GM21515 (cell line): Measurements from ENCODE around the gene CABLES1.

Experiments used
- ATAC-seq: cut with Tn5 transposase; IDR thresholded peaks from one replicate; pipeline ENCODE4 v1.9.1; 2021; ENCODE audit not compliant: unreplicated experiment

The CABLES1 gene

DNA sequence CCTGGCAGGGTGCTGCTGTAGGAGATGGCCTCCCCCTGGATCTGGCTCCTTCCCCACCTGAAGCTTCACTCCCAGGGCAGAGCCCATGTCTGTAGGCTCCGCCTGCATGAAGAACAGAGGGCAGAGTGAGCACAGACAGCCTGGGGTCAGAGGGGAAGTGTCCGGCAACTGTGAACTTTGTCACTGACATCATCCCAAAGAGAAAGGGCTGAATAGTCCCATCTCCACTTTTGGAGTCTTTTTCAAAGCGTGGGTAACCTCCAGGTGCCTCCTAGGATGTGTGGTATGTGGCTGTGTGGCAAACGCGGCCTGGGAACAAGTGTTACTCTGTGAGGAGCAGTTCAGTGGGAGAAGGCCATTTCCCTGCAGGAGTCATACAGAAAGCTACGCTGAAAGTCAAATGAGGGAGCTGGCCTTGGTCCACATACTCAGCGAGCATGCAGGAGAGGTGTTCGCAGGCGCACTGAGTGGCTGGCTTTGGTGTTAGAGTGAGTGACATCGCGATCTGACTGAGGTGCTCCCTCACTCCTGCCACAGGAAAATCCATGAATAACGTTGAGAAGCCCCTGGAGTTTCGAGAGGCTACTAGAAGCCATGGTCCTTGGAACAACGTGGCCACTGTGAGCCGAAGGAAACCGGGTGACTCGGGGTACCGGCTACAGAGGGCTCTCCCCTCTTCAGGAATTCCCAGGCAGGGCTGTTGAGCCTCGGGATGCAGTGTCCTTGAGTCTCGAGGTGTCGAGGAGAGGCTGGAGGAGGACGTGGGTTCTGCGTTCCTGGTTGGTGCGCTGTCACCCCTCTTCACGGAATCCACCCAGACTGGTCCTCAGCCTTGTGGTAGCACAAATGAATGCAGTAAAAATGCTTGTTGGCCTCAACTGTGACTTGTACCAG lies 54.7 kb downstream of the CABLES1 start:
- ATAC-seq: no peak

DNA sequence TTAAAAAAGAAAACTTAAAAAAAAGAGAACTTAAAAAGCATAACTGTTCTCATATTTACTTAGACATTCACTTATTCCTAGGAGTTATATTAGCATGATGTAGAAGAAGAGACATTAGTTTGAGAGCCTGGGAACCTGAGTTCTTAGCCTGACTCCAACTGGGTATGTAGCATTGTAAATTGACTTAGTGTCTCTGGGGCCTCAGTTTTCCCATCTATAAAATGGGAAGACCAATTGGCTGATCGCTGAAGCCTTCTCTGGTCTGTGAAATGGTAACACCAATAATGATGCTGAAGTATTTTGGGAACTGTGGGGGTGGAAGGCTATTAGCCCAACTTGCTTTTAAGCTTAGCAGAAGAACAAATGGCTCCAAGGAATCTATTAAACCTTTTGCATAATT lies 55.9 kb downstream of the CABLES1 start:
- no peak for ATAC-seq

DNA sequence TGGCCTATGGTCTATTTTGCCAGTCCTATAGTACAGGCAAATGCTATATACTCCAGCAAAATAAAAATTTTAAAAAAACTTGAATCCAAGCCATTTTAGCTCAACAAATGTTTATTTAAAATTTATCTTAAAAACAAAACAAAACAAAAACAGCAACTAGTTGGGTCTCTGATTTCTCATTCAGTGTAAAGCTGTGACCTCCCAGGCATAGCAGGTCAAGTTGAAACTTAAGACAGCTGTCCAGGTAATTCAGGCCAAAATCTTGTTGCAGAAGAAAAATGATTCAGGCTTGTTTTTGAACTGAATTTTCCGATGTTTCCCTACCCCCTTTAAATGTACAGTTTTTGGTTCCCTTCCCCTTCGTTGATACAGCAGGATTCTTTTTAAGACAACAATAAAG lies 58.5 kb downstream of the CABLES1 start:
- ATAC-seq: no peak

DNA sequence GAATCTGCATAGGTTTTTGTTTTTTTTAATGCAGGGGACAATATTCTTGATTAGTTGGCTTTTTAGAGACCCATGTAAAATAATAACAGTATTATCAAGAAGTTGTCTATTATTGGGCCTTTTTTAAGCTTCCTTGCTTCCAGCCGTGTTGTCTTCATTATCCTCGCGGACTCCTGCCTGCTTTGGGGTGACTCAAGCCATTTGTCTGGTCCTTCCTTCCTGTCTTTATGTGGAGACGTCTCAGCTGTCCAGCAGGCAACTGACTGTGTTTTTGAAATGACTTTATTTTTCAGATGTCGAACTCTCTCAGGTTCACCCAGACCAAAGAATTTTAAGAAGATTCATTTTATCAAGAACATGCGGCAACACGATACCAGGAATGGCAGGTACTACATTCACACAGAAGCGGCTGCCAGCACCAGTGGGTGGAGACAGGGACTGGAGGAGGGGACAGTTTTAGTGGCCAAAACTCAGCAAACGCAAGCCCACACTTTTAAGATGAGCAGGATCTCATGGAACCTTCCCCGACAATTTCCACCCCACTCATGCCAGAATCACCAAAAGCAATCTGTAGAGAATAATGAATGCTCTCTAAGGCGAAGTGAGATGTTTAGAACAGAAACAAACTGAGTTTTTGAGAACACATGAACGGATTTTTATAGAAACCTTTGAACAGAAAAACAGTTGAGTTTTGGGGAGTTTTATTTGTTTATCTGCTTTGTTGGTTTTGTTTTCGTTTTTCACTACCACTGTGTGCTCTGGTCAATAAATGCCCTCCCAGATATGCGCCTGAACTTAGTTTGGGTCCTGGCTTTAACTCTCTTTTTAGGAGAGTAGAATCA lies 59.1 kb downstream of the CABLES1 start:
- ATAC-seq: no peak

DNA sequence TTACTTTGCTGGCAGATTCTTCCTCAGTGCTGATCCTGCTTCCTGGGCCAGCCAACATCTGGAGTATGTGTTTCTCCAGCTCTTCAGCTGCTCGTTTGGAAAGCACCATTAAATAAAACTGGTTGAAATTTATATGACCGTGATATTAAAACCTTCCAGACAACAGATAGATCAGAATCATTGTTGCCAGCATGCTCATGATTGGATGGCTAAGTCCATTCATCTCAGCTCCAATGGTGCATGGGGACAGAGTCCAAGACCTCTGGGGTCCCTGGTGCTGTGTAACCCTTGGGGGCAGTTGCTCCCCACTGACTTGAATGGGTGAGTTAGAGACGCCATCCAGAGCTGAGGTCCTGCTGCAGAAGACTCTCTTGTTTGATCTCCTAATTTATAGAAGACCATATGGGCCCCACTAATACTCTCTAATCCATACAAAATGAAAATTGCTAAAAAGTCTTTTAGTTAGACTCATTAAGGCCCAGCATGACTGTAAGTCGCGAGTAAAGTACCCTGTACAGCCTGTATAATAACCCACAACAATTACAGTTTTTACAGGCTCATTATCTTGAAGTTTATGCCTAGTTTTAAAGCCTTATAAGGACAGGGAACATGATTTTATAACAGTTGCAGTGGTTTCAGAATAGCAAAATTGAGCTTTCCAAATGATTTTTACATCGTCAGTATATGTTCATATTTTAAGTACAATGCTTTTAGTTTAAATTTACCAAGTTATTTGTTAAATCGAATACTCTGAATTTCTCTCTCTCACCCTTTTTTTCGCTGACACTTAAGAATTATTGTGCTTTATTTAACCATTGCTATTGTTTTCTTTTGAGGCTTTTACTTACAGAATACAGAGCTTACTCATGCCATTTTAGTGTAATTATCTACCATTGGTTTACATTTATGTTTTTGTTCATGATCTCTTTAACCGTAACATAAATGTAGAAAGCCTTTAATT lies 60.0 kb downstream of the CABLES1 start:
- no peak for ATAC-seq

DNA sequence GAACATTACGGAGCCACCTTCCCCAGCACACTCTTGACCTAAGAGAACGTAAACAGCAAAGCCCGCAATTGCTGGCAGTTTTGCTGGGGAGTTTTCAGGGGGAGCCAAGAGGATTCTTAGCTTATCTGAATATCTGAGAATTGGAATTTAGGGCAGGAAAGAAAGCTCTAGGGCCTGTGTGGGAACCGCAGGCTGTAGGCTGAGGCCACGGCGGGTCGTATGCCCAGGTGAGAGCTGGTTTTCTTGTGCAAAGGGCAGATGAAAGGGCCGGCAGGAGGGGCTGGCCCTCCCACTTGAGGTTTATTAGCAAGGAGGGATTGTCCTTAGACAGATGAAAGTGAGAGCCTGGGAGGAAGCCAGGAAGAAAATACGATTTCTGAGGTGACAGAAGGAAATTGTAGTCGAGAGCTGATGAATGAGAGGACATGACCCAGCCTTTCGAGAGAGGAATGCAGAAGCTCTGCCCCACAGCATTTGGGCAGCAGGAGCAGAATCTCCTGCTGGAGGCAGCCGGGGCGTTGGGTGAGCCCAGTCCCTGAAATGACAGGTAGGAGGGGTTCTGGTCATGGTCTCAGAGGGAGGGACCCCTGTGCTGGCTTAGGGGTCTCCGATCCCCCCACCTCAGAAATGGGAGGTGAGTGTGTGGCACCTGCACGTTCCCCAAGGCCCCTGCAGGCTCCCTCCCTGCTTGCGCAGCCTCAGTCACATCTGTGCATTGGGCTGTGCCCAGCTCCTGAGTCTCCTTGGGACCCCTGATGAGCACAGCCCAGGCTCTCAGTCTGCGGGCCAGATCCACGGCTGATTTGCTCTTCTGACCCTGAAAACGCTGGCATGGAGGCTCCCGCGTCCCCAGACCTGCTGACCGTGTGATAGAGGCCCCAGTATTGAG lies 61.1 kb downstream of the CABLES1 start:
- ATAC-seq: no peak

DNA sequence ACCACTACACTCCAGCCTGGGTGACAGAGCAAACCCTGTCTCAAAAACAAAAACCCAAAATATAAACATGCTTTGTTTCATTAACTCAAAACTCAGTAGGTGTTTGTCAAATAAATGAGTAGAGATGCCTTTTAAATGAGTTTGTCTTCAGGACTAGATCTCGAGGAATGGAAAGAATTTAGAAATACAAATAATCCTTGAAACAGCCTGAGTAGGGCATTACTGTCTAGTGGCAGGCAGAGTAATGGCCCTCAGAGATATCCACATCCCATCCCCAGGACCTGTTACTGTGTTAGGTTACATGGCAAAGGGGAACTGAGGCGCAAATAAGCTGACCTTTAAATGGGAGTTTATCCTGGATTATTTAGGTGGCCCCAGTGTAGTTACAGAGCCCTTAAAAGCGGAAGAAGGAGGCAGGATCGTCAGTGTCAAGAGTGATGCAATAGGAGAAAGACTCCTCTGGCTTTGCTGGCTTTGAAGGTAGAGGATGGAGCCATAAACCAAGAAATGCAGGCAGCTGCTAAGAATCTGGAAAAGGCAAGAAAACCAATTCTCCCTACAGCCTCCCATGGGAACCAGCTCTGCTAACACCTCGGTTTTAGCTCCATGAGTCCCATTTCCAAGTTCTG lies 63.0 kb downstream of the CABLES1 start:
- no peak for ATAC-seq

DNA sequence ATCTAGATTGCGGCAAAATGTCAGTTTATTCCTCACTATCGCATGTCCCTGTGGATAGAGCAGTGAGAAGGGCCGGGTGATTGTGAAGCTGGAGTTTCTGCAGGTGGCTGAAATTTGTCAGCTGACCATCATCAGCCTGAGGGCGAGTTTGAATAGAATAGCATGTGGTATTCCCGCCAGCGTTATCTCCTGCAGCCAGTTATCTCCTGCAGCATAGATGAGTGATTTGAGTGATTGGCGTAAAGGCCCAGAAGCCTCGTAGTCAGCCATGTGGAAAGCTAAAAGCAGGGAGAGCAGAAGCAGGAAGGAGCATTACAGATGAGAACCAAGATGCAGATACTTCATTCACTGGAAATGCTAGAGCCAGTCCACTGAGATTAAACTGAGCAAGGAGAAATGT lies 65.5 kb downstream of the CABLES1 start:
- no peak for ATAC-seq

DNA sequence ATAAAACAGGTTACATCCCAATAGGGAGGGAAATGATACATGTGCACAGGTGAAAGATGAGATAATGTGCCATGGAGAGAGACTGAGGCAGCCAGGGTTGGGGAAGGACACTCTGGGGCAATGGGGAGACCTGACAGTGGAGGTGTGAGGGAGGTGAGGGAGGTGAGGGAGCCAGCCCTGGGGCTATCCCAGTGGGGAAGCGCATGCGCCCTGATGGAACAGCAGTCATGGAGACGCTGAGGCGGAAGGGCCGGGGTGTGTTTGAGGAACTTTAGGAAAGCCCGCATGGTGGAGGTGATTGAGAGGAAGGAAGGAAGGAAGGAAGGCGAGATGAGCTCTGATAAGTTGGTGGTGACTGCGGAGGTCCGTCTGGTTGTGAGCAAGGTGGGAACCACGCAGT lies 66.5 kb downstream of the CABLES1 start:
- ATAC-seq: no peak

DNA sequence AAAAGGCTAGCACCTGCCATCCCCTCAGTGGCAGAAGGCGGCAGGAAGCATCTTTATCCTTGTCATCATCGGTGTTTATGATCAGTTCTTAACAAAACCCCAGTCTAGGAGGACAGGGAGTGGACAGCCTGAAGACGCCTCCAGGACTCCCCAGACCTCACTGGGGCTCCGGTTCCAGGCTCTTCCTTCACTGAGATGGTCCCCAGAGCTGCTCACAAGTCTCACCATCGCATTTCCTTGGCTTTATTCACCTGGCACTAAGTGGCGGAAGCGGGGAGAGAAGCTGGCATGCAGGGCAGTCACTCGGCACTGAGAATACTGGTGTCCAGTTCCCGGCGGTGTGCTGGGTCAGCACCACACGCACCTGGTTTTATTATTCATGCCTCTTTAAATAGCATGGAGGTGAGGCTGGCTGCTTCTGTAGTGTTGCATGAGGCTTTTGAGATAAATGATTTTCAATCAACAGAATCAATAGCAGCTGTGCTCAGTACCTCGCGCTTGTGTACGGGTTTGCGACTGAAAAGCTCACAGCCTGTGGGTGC lies 68.7 kb downstream of the CABLES1 start:
- no peak for ATAC-seq

DNA sequence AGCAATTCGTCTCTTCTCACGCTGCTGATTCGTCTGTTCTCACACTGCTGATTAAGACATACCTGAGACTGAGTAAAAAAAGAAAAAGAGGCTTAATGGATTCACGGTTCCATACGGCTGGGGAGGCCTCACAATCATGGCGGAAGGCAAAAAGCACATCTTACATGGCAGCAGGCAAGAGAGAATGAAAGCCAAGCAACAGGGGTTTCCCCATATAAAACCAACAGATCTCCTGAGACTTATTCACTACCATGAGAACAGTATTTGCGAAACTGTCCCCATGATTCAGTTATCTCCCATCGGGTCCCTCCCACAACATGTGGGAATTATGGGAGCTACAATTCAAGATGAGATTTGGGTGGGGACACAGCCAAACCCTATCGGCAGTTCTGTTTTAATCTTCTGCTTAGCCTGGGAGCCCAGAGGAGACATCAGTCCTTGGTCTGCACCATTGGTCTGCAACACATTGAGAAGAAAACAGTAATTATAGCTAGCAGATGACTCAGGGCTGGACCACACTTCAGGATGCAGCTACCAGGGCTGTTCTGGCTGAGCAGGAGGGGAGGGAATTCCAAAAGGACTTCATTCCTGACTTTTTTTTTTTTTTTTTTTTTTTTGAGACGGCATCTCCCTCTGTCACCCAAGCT lies 69.4 kb downstream of the CABLES1 start:
- ATAC-seq: no peak

DNA sequence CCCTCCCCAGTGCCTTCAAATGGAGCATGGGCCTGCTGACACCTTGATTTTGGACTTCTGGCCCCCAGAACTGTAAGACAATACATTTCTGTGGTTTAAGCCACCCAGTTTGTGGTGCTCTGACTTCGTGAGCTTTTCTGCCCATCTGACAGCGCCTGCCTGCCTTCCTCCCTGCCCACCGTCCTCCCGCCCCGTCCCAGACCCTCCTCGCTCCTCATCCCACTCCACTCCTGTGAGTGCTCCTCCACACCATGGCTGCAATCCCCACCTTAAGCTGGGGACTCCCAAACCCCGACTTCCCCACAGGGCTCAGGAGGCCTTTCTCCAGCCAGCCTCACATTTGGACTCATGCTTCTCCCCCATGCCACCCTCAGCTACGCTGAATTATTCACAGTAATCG lies 70.7 kb downstream of the CABLES1 start:
- no peak for ATAC-seq

DNA sequence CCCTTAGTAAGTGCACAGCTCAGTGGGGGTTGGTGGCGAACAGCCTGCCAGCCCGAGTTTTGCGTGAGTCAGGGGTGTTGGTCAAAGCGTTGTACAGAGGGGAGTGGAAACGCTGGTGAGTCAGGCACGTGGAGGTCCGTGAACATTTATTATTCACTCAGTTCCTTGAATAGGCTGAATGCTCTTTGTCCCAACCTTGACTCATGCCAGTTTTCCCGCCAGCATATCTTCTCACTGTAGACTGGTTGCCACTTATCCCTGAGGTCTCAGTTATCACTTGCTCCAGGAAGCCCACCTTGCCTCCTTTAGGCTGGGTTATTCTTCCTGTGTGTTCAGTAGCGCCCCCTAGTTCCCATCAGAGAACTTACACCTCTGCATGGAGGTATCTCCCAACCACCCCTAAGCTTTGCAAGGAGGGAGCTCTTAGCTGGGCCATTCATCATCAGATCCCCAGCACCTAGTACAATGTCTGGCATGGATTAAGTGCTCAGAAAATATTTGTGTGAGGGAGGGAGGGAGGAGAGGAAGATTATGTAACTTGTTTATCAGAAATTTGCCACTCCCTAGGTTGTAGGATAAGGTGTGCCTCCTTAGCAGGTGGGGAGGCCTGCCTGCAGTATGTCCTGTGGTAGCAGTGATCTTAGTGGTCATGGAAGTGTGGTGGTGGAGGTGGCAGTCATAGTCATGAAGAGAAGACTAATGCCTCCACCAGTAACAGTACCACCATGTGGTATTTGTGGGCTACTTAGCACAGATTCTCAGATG lies 72.1 kb downstream of the CABLES1 start:
- ATAC-seq: no peak

DNA sequence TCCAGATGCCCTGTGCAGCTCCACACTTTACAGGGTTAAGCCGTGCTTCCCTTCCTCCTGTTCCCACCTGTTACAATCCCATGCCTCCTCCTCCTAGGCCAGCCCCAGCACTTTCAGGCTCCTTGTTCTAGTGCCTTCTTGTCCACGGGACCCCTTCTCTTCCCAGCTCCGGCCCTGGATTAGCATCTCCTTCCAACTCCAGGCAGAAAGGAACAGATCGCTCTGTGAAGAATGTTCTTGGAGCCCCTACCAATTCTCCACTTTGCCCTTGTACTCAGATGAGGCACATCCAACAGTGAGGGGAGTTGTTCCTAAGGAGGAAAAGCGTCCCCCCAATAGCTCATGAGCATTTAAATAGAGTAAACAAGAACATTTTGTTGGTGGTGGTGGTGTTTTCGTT lies 72.7 kb downstream of the CABLES1 start:
- ATAC-seq: no peak

DNA sequence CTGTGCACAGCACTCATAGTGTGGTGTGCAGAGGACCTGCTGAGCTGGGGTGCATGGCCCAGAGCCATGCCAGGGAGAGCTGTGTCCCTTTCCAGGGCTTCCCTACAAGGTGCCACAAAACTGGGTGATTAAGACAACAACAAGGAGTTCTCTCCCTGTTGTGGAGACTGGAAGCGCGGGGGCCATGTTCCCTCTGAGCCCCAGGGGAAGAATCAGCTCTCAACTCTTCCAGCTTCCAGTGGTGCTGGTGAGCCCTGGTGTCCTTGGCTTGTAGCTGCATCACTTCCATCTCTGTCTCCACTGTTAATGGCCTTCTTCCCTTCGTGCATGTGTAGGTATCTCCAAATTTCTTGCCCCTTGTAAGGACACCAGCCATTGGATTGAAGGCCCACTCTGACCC lies 73.3 kb downstream of the CABLES1 start:
- no peak for ATAC-seq

DNA sequence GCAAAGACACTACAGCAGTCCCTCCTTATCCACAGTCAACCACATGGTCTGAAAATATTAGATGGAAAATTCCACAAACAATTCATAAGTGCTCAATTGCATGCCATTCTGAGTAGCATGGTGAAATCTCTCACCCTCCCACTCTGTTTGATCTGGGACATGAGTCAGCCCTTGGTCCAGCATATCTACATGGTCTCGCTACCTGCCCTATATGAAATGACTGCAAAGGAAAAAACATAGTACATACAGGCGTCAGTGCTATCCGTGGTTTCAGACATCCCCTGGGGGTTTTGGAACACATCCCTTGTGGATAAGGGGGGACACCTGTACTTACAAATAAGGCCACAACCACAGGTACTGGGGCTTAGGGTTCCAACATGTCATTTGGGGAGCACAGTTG lies 73.7 kb downstream of the CABLES1 start:
- ATAC-seq: no peak

DNA sequence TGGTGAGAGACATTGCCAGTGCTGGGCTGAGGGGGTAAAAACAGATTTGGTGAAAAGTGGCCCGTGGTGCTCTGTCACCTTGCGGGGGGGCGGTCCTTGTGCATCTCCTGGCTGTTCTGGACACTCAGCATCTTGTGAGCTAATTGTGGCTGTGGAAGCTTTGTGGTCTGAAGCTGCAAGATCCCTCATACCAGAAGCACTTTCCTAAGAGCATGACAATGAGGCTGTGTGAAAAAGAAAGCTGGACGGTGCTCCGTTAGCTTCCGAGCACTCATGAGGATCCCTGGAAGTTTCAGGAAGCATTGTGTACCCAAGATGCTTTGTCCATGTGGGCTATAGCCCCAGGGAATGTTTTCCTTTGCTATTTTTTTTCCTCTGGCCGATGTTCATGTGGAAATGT lies 74.5 kb downstream of the CABLES1 start:
- ATAC-seq: no peak

DNA sequence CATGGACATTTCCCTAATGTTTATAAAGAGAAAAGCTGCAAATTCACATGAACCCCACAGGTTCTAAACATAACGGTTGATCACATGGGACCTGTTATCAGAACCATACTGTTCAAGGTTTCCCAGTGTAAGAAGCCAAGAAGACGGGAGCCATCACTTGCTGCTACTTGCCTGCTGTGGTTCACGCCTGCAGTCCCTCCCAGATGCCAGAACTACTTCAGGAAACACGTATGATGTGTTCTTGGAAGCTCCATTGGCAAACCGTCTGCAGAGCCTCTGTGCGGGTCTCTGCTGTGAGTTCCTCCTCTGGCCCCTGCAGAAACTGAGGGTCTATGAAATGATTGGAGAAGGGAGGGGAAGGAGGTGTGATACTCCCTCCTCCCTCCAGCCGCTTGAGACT lies 75.2 kb downstream of the CABLES1 start:
- no peak for ATAC-seq
